ENCODE results near the gene DNMT1. TPM values are rescaled to one million over a fixed set of nuclear protein-coding genes. Genes with fewer than 3 reads are reported as not detected.

DNMT1 gene
- total RNA-seq, 1 experiment from 2014 or later = 383 TPM

DNA sequence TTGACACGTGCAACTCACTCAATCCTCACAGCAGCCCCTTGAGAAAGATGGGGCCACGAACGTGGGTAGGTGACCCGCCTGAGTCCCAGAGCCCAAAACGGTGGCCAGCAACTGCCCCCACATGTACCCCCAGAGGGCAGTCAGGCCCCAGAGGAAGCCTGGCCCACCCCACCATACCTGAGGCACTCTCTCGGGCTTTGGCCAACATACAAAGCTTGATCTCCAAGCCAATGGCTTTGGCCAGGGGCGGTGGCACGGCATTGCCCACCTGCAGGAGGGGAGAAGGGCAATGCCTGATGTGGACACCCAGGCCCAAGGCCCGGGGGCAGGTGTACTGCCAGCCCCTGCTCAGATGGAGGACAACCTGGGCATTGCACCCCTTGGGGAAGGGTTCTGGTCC is 60.7 kb downstream of the DNMT1 start:
- no peak for DNase-seq (ENCODE audit: low spot score)
- Histone ChIP-seq H3K9me3 (ENCODE audit: low read depth, low read length, poor library complexity, severe bottlenecking) (no peaks in the 10 kb centered on the region), H3K4me3 (ENCODE audit: low read depth, low read length, poor library complexity, severe bottlenecking) (no peak overlapping the region), H3K4me1 (ENCODE audit: insufficient read depth, low read length, poor library complexity, severe bottlenecking) (no peaks in the 10 kb centered on the region), H3K27ac (ENCODE audit: low read depth, low read length, poor library complexity, severe bottlenecking) (no peak overlapping the region), H3K27me3 (replicated peaks; ENCODE audit: insufficient read depth, low read depth, low read length, poor library complexity) (no peaks in the 10 kb centered on the region), H3K36me3 (ENCODE audit: insufficient read depth, low read length, poor library complexity, severe bottlenecking) (peaks cover 86% of the 10 kb centered on the region)
- ChIA-PET CTCF (interaction anchor here (0.5 kb wide), 1 partner anchor 36 kb away, joined by 4 read pairs; no protein-coding TSS in a partner anchor), POLR2A (ENCODE audit: low non-redundant PET) (no interaction called here)
- no TSS peak for BruUV-seq (replicated peaks)
- TF ChIP-seq, protein P1, sequence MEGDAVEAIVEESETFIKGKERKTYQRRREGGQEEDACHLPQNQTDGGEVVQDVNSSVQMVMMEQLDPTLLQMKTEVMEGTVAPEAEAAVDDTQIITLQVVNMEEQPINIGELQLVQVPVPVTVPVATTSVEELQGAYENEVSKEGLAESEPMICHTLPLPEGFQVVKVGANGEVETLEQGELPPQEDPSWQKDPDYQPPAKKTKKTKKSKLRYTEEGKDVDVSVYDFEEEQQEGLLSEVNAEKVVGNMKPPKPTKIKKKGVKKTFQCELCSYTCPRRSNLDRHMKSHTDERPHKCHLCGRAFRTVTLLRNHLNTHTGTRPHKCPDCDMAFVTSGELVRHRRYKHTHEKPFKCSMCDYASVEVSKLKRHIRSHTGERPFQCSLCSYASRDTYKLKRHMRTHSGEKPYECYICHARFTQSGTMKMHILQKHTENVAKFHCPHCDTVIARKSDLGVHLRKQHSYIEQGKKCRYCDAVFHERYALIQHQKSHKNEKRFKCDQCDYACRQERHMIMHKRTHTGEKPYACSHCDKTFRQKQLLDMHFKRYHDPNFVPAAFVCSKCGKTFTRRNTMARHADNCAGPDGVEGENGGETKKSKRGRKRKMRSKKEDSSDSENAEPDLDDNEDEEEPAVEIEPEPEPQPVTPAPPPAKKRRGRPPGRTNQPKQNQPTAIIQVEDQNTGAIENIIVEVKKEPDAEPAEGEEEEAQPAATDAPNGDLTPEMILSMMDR (conservative IDR thresholded peaks at IDR 0.05; ENCODE audit: low read depth, low read length) = no peak
- TF ChIP-seq EZH2 (IDR thresholded peaks at IDR 0.05; ENCODE audit: borderline replicate concordance, low read depth, low read length, poor library complexity, severe bottlenecking) = no peak
- intact Hi-C loops (cut with micrococcal nuclease; ENCODE audit: unreplicated experiment) = no loop called here

DNA sequence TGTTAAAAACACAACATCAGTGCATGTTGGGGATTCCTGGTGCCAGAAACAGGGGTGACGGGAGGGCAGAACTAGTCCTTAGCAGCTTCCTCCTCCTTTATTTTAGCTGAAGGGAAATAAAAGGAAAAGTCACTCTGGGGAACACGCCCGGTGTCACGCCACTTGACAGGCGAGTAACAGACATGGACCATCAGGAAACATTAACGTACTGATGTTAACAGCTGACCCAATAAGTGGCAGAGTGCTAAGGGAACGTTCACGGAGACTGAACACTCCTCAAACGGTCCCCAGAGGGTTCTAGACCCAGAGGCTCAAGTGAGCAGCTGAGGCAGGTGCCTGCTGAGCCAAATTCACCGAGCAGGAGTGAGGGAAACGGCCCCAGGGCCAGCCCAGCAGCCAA is 61.2 kb downstream of the DNMT1 start:
- Histone ChIP-seq H3K9me3 (ENCODE audit: low read depth, low read length, poor library complexity, severe bottlenecking) (no peaks in the 10 kb centered on the region), H3K27me3 (replicated peaks; ENCODE audit: insufficient read depth, low read depth, low read length, poor library complexity) (no peaks in the 10 kb centered on the region), H3K36me3 (ENCODE audit: insufficient read depth, low read length, poor library complexity, severe bottlenecking) (peaks cover 82% of the 10 kb centered on the region), H3K4me1 (ENCODE audit: insufficient read depth, low read length, poor library complexity, severe bottlenecking) (no peaks in the 10 kb centered on the region), H3K4me3 (ENCODE audit: low read depth, low read length, poor library complexity, severe bottlenecking) (no peak overlapping the region), H3K27ac (ENCODE audit: low read depth, low read length, poor library complexity, severe bottlenecking) (no peak overlapping the region)
- DNase-seq (ENCODE audit: low spot score) = no peak
- intact Hi-C loops (cut with micrococcal nuclease; ENCODE audit: unreplicated experiment) = no loop called here
- POLR2A ChIA-PET (ENCODE audit: low non-redundant PET) = no interaction called here
- no peak for TF ChIP-seq EZH2 (IDR thresholded peaks at IDR 0.05; ENCODE audit: borderline replicate concordance, low read depth, low read length, poor library complexity, severe bottlenecking)
- TF ChIP-seq, protein P1 (conservative IDR thresholded peaks at IDR 0.05; ENCODE audit: low read depth, low read length) = no peak
- CTCF ChIA-PET = no interaction called here
- no TSS peak for BruUV-seq (replicated peaks)

DNA sequence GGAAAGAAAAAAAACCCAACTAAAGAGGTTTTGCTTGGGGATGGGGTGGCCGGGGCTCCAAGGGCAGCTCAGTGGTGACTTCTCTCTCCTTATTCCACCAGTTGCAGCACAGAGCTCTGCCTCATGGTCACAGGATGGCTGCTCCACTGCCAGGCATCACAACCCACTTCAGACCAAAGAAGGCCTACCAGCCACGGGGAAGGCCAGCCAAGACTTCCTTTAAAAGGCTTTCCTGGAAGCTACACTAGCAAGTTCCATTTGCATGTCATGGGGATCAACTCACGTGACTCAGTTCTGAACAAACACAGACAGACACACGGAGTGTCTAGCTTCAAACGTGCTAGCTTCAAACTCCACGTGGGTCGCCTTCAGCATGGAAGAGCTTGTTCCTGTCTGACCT is 61.8 kb downstream of the DNMT1 start:
- no peak overlapping the region for H3K27ac ChIP-seq (ENCODE audit: low read depth, low read length, poor library complexity, severe bottlenecking)
- POLR2A ChIA-PET (ENCODE audit: low non-redundant PET) = interaction anchor here (0.6 kb wide), 1 partner anchor 780 kb away, joined by 3 read pairs; no protein-coding TSS in a partner anchor

More for the DNA sequence above, 61.8 kb downstream of the DNMT1 start:
- Histone ChIP-seq H3K9me3 (ENCODE audit: low read depth, low read length, poor library complexity, severe bottlenecking) (no peaks in the 10 kb centered on the region), H3K27me3 (replicated peaks; ENCODE audit: insufficient read depth, low read depth, low read length, poor library complexity) (no peaks in the 10 kb centered on the region), H3K4me1 (ENCODE audit: insufficient read depth, low read length, poor library complexity, severe bottlenecking) (no peaks in the 10 kb centered on the region), H3K4me3 (ENCODE audit: low read depth, low read length, poor library complexity, severe bottlenecking) (no peak overlapping the region), H3K36me3 (ENCODE audit: insufficient read depth, low read length, poor library complexity, severe bottlenecking) (peaks cover 78% of the 10 kb centered on the region)
- TF ChIP-seq EZH2 (IDR thresholded peaks at IDR 0.05; ENCODE audit: borderline replicate concordance, low read depth, low read length, poor library complexity, severe bottlenecking) = no peak
- TF ChIP-seq, protein P1 (conservative IDR thresholded peaks at IDR 0.05; ENCODE audit: low read depth, low read length) = no peak
- no TSS peak for BruUV-seq (replicated peaks)
- no peak for DNase-seq (ENCODE audit: low spot score)
- CTCF ChIA-PET = no interaction called here
- intact Hi-C loops (cut with micrococcal nuclease; ENCODE audit: unreplicated experiment) = no loop called here

All from A673 (cell line).